ENCODE results near the gene NTM.

NTM gene

DNA sequence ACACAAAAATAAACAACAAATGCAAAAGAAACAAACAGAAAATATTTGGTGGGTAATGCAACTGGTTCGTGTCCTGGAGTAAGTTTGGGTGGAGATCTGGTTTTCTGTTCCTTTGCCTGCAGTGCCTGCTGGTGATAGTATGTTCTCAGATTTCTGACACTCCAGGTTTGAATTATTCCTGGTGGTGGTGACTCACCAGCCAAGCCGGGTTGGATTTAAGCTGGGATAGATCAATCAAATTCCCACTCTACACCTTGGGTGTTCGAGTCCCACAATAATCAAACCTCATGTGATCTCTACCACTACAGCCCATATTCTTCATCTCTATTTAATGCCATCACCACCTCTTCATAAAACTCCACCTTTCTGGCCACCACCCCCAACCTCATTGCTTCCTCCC lies 421.8 kb downstream of the NTM start:
- no peak for DNase-seq

DNA sequence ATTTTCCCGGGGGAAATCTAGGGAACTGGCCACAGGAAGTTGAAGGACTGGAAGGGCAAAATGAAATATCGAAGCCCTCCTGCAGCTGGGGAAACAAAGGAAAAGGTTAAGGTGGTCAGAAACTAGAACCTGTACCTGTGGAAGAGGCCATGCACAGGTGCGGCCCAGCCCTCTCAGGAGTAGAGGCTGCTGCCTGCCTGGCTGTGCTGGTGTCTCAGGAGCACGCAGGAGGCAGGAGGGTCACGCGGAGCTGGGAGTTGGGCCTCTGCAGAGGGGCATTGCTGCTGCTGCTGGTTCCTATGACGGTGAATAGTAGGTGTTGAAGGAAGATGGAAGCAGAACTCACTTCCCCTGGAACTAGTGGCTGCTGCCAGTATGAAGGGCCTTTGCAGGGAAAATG lies 425.7 kb downstream of the NTM start:
- no peak for DNase-seq

DNA sequence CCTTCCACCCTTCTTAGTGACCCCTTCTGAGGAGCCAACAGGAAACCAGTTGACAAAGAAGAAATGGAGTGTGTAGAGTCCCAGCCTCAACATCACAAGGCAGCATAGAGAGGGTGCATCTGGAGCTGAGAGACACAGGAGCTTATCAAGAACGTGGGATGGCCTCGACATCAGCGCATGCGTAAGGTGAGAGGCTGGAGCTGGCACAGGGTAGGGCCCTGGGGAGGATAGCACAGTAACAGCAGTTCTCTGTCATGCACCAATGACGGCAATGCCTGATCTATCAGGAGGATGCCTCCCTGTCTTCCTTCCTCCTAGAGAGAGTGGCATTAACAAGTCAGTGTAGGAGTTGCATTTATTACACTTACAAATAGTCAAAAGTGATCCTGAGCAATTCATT lies 426.1 kb downstream of the NTM start:
- no peak for DNase-seq

DNA sequence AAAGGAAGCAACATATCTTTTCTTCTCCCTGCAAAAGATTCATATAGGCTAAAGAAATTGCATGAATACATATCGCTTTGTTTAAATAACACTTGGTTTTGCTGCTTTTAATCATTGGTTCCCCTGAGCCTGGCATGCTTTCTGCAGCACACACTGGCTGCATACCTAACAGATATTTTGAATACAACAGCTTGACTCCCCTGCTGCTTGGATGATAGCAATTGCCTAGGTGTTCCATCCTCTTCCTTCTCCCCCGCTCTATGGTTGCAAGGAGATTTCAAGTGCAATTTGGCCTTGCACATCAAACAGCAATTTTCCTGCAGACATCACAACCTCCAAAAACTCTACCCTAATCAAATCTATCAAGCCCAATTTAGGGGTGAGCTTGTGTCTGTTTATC lies 430.0 kb downstream of the NTM start:
- no peak for DNase-seq

DNA sequence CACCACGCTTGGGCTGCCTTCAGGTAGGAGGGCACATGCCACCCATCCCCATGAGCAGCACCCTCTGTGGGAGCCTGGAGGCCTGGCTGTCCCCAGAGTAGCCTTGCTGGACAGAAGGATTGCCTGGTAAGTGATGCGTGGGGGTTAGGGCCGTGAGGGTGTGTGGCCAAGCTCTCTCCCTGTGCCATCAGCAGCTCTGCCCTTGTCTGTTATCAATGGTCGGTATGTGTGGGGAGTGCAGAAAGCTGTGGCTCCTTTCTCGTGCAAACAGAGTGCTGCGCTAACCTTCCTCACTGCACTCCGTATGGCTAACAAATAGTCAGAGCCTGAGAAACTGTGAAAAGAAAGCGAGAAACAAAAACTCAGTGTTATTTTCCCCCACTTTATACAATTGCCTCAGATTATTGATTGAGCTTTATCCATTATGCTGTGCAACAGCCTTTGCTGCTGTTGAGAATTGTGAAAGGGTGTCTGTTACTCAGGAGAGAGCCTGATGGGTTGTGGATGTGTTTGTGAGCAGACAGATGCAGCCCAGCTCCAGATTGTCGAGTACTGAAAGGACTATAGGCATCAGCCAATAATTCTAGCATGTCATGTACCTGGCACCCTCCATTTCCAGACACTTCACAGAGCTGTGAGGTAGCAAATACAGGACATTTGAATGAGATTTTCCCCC lies 432.2 kb downstream of the NTM start:
- no peak for DNase-seq

DNA sequence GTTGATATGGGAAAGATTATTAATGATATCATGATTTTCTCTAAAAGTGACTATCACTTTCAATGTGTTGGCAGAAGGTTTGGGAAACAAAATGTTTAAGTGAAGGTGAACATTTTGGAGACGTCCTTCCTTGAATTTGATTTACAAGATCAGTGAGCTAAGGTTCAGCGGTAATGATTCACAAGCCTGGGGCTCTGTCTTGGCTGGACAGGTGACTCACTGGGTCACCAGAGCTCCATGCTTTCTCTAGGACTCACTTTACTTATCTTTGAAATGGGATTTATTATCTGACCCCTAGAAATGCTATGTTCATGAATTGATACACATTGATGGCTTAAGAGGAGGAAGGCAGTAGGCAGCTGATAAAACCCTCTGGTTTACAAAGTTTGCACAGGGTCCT lies 437.5 kb downstream of the NTM start:
- no peak for DNase-seq

DNA sequence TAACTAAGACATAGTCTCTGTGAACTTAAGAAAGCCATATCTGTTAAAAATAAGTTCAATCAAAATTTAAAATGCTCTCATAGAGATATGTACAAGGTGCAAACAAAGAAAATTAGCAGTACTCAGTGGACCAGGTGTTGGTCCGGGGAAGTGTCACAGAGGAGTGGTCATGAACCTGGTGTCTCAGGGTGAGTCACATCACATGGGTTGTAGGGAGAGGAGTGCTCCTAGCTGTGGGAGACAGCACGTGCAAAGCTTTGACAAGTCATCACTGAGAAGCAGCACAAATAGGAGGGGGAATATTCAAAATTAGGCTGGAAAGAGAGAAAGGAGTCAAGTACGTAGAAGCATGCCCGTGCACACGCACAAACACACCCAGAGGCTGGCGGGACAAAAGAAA lies 438.1 kb downstream of the NTM start:
- DNase-seq, result no peak

DNA sequence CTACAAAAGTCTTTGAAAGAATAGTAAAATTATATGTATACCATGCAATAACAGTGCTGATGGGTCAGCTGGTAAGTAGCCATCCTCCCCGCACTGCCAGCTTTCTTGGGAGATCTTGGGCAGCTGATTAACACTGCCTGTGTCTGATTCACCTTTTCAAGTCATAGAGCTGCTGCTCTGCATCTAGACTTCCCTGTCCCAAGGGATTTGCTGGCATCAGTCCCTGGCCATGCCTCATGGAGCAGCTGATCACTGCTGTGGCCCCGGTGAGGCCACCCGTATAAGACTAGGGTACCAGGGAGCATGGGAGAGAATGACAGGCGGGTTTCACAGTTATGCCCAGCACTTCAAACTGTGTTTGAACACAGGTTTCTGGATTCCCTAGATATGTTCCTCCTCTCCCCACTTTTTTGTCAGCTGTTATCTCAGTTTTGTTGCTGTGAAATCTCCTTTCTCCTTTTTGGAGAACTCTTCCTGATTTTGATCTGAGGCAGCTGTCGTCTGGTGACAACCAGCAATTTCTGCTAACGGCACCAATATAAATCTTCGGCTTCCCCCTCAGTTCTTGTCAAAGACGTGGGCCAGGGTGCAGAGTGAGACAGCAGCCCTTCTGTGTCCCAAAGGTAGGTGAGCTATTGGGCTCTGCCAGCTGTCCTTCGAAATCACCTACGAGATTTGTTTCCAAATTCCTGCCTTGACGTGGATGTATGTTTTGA lies 438.9 kb downstream of the NTM start:
- DNase-seq, result no peak

DNA sequence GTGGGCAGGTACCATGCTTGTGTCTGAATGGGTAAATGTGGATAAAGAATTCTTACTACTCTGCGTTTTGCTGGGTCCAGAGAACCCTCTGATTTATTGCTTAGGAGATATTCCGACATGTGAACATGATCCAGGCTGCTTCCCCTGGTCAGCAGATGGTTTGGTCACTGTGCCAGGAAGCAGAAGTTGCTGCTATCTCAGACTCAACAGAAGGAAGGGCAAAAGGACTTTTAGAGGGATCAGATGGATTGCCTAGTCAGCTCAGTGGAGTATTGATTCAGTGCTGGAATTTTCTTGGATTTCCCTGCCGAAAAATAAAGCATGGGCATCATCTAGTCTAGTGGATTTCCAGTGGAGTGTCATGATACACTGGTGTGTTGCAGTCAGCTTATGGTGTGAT lies 440.1 kb downstream of the NTM start:
- no peak for DNase-seq

DNA sequence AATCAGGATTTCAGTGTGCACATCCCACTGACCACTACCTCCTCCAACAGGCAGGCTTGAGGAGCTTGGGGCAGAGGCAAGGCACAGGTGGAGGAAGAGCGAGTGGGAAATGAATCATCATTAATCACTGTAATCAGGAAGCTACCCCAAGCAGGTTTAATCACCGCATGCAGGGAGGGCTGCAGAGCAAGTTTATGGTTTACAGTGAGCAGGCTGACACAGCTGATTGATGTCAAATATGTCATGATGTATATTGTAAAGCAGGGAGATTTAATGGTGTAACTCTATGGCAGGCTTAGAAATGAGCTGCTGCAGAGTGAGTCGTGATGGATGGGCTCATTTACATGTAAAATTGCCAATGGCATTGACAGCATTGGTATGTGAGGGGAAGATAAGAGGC lies 441.0 kb downstream of the NTM start:
- DNase-seq, result no peak

DNA sequence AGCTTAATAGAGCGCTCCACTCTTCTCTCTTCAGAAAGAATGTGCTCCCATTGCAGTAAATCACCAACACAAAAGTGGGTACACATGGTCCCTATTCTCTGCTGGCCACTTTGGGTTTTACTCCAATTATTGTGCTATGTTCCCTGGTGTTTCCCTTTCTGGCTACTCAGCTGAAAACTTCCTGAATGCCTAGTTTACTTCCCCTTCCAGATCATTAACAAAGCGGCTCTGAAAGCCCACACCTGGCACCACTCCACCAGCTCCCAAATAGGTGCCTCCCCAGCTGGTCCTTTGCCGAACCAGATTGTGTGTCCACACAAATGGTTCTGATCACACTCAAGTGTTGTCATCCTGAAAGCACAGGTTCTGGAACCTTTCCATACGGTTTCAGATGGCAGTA lies 443.7 kb downstream of the NTM start:
- DNase-seq, result no peak

DNA sequence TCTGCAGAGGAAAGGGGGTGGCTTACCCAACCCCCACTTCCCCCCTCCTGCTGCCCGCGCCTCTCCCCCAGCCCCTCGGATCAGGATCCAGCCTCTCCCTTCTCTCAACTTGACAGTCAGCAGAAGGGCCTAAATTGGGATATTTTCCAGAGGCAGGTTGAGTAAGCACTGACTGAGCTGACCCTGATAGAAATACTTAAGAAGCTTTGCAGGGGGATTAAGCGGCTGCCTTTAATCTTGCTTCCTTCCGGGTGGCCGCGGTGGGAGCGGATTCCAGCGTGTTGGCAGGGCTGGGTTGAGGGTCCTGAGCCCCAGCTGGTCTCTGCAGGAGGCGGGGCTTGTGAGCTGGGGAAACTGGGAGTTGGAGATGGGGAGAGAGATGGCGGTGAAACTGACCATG lies 445.2 kb downstream of the NTM start:
- DNase-seq, result no peak

DNA sequence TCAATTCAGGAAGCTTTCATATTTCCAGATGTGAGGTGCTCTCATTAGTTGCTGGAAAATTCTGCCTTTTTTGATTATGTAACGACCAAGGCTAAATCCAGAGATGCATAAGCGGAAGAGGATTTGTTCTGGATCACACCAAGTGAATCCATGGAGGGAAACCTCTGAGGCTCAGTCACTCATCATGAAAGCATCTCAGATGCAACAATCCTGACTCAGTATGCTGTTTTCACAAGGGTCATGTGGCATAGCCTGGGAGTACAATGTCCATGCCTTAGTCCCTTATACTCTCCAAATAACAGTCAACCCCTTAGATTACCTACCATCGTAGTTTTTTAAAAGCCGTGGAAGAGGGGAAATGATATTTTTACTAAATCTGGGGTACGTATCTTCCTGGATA lies 445.6 kb downstream of the NTM start:
- DNase-seq, result no peak

DNA sequence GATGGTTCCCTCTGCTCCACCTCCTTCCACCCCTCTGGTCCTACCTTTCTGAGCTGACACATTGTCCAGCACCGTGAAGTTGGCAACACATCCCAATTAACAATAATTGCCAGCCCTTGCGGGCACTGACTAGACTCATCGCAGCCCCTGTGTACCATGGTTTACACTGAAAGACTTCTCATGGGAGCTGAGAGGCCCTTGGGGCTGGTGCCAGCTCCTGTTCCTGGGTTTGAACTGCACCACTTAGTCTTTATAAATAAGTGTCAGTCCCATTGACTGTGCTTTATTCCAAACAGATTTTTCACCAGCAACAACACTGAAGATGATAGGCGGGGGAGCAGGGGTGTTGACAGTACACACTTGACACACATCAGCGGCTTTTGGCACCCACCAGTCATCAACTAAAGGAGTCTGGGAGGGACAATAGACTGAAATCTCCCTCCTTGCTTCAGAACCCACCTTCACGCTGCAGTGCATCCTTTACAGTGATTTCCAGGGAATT lies 447.3 kb downstream of the NTM start:
- no peak for DNase-seq

DNA sequence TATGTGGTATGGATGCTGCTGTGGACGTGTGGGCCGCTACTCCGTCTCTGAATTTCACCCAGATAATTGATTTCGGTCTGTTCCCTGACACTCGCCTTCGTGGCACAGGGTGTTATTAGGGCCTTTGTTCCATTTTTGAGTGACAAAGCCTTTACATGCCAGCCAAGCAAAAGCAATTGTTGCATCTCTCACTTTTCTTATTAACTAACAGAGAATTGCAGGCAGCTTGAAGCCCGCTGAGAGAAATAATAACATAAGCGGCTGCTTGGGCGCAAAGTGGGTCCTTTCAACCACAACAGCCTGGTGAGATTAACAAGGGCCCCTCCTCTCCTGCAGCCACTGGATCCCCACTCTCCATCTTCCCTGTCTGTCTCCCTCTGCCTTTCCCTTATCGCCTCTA lies 449.4 kb downstream of the NTM start:
- DNase-seq, result no peak

DNA sequence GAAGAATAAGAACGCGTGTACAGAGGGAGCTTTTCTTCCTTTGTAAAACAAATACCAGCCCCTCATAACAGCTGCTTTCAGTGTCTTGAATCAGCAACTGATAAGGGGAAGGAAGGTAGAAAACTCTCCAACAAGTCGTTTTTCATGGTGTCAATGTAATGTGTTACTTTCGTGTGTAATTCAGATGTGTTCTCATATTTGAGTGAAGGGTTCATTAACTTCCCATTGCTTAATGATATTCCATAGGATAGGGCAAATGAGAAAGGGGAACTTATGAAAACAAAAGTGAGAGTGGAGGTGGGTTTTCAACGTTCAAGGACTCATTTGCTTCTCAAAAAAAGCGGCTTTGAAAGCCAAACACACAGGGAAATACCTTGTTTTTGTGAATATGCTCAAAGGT lies 452.1 kb downstream of the NTM start:
- no peak for DNase-seq

DNA sequence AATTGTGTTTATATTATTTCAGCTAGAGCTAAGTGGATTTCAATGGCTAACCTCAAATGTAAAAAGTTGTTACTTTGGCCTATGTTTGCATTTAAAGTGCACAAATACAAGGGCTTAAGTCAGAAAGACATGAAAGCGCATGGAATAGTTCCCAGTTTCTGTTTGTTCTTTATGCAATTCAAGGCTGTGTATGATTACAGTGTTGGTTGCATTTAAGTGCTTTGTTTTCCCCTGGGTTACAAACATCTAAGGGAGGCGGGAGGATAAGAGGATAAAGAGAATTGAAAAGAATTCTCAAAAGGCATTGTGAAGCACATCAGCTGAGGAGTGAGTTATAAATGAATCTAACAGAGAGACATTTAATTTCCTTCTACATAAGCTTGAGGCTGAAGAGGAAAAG lies 453.4 kb downstream of the NTM start:
- no peak for DNase-seq

DNA sequence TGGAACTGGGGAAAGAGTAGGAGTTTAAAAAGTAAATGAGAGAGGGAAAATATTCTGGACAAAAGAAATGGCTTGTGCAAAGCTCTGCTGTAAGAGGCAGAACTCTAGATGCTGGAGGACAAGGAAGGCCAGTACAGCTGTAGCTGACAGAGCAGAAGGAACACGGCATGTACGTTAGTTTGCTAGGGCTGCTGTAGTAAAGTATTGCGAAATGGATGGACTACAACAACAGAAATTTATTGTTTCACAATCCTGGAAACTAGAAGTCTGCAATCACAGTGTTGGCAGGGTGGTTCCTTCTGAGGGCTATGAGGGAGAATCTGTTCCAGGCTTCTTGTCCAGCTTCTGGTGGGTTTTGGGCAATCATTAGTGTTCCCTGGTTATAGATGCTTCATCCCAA lies 454.4 kb downstream of the NTM start:
- DNase-seq, result no peak

DNA sequence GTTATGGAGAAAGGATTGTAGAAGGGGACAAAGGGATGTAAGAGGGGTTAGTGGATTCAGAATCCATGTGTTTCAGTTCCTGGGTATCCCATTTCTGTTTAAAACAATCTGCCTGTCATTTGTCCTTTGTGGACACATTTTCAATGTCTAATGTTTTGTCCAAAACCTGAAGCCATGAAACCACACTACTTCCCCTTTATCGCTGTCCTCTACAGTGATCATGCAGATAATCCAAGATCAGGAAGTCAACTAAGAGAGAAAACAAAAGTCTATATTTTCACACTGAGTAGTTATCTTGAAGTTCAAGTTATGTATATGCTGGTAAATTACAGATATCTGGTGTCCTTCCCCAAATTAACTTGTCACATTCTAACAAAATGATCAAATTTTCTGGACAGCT lies 457.0 kb downstream of the NTM start:
- DNase-seq, result no peak

DNA sequence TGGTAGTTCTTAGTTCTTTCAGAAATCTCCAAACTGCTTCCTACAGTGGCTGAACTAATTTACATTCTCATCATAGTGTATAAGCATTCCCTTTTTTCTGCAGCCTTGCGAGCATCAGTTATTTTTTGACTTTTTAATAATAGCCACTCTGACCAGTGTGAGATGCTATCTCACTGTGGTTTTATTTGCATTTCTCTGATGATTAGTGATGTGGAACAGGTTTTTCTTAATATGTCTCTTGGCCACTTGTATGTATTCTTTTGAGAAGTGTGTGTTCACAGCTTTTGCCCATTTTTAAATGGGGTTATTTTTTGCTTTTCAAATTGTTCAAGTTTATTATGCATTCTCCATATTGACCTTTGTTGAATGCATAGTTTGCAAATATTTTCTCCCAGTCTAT lies 459.3 kb downstream of the NTM start:
- DNase-seq, result no peak

DNA sequence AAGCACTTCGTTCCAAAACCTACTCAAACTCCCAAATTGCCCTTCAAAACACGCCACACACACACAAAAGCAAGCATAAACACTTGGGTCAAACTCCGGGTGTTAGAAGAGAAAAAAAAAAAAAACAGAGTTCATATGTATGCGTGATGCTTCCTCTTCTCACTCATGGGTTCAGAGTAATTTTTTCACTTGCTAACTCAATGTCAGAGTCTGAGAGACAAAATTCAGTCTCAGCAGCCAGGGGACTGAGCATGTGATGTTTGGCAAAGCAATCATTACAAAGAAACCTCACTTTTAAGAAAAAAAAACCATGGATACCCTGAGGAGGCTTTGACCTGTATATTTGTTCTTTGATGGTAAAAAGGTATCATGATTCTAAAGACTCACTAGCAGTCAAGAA lies 461.7 kb downstream of the NTM start:
- no peak for DNase-seq

DNA sequence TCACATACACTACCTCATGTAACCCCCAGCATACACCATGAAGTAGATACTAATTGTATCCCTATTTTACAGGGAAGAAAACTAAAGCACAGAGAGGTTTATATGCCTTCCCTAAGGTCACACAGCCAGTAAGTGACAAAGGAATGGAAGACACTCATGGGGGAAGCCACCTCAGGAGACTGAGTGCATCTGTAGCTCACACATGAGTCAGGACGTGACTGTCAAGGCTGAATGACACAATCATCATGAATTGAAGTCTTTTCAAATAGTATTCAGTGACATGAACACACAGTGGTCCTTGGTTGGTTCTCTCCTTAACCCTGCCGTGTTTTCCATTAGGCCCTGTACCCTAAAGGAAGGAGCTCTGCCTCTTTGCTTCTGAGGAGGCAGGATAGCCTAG lies 463.0 kb downstream of the NTM start:
- no peak for DNase-seq

DNA sequence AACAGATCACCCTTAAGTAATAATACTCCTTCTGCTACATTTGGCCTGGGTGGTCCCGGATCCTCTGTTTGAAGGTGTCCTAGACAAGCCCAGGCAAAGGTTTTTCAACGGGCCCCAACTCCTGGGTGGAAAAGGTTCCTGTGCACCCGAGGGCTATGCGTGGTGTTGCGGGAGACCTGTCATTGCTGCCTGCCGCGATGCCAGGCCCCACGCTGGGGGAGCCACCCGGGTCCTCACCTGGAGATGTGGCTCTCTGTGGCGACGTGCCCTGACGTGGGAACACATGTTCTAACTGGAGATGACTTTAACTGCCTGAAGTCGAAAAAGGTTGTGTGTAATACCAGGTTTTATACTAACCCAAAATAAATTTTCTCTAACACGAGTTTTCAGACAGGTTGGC lies 467.1 kb downstream of the NTM start:
- no peak for DNase-seq

DNA sequence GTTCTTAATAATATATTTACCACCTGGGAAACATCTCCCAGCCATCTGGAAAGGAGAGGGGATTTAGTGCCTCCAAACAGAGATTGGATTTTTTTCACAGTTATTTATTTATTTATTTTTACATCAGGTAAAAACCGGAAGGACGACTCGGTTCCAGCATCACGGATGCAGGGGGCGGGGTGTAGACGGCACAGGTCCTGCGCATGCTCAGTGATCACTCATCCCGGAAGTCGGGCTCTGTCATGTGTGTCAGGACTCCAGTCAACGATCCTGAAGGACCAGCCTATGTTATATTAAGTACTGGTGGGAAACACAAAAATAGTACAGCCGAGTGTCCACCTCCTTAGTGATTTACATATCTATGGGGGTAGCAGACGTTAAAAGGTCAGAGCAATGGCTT lies 467.6 kb downstream of the NTM start:
- no peak for DNase-seq

DNA sequence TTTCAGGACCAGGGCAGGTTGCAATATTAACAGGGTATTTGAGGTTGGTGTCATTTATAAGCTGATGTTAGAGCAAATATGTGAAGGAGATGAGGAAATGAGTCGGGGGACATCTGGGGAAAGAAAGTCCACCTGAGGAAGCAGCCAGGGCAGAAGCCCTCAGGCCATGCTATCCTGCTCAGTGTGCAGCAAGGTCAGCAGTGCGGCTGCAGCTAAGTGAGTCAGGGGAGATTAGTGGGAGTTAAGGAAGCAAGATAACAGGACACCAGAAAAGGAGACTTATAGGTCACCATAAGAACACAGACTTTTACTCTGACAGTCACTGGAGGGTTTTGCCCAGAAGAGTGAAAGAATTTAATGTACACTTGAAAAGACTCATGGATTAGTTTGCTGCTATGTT lies 468.9 kb downstream of the NTM start:
- no peak for DNase-seq

Measured in AML-193 (cell line).